ENCODE results near the gene ME3. TPM values are rescaled to one million over a fixed set of nuclear protein-coding genes. Genes with fewer than 3 reads are reported as not detected.

The ME3 gene
- total RNA-seq, 1 experiment from 2014 or later = 1.8 TPM

DNA sequence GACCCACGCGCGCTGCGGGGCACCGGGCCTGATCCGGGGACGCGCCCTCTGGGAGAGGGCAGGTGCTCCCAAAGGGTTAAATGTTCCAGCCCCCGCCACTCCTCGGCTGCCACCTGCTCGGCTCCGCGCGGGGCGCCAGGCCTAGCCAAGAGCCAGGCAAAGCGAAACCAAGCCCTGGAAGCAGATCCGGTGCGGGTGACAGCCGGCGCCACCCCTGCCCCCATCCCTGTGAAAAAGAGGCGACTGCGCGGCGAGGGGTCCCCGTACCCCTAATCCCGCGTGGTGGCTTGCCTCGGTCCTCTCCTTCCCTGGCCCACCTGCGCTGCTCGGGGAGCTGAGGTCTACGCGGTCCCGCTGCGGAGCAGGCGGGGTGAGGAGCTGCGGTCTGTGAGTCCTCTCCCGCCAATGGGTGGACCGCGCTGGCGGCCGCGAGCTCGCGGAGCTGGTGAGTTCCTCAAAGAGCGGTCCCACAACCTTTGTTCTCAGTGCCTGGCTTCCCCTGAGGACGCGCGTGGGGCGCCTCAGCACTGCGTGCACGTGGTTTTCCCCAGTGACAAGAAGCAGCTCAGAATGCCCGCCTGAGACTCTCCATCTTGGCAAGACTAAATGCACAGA lies at the start of gene ME3 (continued):
- TF ChIP-seq, protein P1, sequence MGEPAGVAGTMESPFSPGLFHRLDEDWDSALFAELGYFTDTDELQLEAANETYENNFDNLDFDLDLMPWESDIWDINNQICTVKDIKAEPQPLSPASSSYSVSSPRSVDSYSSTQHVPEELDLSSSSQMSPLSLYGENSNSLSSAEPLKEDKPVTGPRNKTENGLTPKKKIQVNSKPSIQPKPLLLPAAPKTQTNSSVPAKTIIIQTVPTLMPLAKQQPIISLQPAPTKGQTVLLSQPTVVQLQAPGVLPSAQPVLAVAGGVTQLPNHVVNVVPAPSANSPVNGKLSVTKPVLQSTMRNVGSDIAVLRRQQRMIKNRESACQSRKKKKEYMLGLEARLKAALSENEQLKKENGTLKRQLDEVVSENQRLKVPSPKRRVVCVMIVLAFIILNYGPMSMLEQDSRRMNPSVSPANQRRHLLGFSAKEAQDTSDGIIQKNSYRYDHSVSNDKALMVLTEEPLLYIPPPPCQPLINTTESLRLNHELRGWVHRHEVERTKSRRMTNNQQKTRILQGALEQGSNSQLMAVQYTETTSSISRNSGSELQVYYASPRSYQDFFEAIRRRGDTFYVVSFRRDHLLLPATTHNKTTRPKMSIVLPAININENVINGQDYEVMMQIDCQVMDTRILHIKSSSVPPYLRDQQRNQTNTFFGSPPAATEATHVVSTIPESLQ (CRISPR knock-in tag; IDR thresholded peaks at IDR 0.05) = no peak
- no peak for TF ChIP-seq RORB (CRISPR knock-in tag; IDR thresholded peaks at IDR 0.05)
- no peak for TF ChIP-seq RELA (CRISPR knock-in tag; IDR thresholded peaks at IDR 0.05; ENCODE audit: borderline replicate concordance)
- TF ChIP-seq PRRX2 (CRISPR knock-in tag; IDR thresholded peaks at IDR 0.05) = no peak
- TF ChIP-seq, protein P2, sequence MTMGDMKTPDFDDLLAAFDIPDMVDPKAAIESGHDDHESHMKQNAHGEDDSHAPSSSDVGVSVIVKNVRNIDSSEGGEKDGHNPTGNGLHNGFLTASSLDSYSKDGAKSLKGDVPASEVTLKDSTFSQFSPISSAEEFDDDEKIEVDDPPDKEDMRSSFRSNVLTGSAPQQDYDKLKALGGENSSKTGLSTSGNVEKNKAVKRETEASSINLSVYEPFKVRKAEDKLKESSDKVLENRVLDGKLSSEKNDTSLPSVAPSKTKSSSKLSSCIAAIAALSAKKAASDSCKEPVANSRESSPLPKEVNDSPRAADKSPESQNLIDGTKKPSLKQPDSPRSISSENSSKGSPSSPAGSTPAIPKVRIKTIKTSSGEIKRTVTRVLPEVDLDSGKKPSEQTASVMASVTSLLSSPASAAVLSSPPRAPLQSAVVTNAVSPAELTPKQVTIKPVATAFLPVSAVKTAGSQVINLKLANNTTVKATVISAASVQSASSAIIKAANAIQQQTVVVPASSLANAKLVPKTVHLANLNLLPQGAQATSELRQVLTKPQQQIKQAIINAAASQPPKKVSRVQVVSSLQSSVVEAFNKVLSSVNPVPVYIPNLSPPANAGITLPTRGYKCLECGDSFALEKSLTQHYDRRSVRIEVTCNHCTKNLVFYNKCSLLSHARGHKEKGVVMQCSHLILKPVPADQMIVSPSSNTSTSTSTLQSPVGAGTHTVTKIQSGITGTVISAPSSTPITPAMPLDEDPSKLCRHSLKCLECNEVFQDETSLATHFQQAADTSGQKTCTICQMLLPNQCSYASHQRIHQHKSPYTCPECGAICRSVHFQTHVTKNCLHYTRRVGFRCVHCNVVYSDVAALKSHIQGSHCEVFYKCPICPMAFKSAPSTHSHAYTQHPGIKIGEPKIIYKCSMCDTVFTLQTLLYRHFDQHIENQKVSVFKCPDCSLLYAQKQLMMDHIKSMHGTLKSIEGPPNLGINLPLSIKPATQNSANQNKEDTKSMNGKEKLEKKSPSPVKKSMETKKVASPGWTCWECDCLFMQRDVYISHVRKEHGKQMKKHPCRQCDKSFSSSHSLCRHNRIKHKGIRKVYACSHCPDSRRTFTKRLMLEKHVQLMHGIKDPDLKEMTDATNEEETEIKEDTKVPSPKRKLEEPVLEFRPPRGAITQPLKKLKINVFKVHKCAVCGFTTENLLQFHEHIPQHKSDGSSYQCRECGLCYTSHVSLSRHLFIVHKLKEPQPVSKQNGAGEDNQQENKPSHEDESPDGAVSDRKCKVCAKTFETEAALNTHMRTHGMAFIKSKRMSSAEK (CRISPR knock-in tag; IDR thresholded peaks at IDR 0.05; ENCODE audit: borderline replicate concordance) = no peak
- TF ChIP-seq, protein P3, sequence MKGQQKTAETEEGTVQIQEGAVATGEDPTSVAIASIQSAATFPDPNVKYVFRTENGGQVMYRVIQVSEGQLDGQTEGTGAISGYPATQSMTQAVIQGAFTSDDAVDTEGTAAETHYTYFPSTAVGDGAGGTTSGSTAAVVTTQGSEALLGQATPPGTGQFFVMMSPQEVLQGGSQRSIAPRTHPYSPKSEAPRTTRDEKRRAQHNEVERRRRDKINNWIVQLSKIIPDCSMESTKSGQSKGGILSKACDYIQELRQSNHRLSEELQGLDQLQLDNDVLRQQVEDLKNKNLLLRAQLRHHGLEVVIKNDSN (CRISPR knock-in tag; IDR thresholded peaks at IDR 0.05) = no peak
- TF ChIP-seq SMAD3 (CRISPR knock-in tag; IDR thresholded peaks at IDR 0.05; ENCODE audit: borderline replicate concordance) = no peak
- 0 out of 2 replicates have a peak, but pooled peaks have one; percentile 18 for TF ChIP-seq ZBTB21 (CRISPR knock-in tag; IDR thresholded peaks at IDR 0.05; ENCODE audit: borderline replicate concordance)
- no peak for TF ChIP-seq MYBL2 (CRISPR knock-in tag; IDR thresholded peaks at IDR 0.05)
- TF ChIP-seq, protein P4, sequence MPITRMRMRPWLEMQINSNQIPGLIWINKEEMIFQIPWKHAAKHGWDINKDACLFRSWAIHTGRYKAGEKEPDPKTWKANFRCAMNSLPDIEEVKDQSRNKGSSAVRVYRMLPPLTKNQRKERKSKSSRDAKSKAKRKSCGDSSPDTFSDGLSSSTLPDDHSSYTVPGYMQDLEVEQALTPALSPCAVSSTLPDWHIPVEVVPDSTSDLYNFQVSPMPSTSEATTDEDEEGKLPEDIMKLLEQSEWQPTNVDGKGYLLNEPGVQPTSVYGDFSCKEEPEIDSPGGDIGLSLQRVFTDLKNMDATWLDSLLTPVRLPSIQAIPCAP (CRISPR knock-in tag; IDR thresholded peaks at IDR 0.05) = peak; percentile 78; the same call in 1 of the 2 replicates
- TF ChIP-seq GTF2I (CRISPR knock-in tag; conservative IDR thresholded peaks at IDR 0.05) = no peak
- TF ChIP-seq, protein P5, sequence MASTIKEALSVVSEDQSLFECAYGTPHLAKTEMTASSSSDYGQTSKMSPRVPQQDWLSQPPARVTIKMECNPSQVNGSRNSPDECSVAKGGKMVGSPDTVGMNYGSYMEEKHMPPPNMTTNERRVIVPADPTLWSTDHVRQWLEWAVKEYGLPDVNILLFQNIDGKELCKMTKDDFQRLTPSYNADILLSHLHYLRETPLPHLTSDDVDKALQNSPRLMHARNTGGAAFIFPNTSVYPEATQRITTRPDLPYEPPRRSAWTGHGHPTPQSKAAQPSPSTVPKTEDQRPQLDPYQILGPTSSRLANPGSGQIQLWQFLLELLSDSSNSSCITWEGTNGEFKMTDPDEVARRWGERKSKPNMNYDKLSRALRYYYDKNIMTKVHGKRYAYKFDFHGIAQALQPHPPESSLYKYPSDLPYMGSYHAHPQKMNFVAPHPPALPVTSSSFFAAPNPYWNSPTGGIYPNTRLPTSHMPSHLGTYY (CRISPR knock-in tag; IDR thresholded peaks at IDR 0.05) = no peak
- TF ChIP-seq, protein P6, sequence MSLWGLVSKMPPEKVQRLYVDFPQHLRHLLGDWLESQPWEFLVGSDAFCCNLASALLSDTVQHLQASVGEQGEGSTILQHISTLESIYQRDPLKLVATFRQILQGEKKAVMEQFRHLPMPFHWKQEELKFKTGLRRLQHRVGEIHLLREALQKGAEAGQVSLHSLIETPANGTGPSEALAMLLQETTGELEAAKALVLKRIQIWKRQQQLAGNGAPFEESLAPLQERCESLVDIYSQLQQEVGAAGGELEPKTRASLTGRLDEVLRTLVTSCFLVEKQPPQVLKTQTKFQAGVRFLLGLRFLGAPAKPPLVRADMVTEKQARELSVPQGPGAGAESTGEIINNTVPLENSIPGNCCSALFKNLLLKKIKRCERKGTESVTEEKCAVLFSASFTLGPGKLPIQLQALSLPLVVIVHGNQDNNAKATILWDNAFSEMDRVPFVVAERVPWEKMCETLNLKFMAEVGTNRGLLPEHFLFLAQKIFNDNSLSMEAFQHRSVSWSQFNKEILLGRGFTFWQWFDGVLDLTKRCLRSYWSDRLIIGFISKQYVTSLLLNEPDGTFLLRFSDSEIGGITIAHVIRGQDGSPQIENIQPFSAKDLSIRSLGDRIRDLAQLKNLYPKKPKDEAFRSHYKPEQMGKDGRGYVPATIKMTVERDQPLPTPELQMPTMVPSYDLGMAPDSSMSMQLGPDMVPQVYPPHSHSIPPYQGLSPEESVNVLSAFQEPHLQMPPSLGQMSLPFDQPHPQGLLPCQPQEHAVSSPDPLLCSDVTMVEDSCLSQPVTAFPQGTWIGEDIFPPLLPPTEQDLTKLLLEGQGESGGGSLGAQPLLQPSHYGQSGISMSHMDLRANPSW (CRISPR knock-in tag; conservative IDR thresholded peaks at IDR 0.05; ENCODE audit: low read depth) = no peak
- no peak for TF ChIP-seq JUN (CRISPR knock-in tag; IDR thresholded peaks at IDR 0.05)
- TF ChIP-seq, protein P7, sequence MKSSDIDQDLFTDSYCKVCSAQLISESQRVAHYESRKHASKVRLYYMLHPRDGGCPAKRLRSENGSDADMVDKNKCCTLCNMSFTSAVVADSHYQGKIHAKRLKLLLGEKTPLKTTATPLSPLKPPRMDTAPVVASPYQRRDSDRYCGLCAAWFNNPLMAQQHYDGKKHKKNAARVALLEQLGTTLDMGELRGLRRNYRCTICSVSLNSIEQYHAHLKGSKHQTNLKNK (CRISPR knock-in tag; IDR thresholded peaks at IDR 0.05) = no peak
- TF ChIP-seq, protein P8, sequence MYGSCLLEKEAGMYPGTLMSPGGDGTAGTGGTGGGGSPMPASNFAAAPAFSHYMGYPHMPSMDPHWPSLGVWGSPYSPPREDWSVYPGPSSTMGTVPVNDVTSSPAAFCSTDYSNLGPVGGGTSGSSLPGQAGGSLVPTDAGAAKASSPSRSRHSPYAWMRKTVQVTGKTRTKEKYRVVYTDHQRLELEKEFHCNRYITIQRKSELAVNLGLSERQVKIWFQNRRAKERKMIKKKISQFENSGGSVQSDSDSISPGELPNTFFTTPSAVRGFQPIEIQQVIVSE (CRISPR knock-in tag; IDR thresholded peaks at IDR 0.05; ENCODE audit: borderline replicate concordance) = no peak
- no peak for TF ChIP-seq JAZF1 (CRISPR knock-in tag; IDR thresholded peaks at IDR 0.05)
- TF ChIP-seq TP53 (CRISPR knock-in tag; IDR thresholded peaks at IDR 0.05) = peak; percentile 41; the same call in 1 of the 2 replicates
- TF ChIP-seq, protein P9, sequence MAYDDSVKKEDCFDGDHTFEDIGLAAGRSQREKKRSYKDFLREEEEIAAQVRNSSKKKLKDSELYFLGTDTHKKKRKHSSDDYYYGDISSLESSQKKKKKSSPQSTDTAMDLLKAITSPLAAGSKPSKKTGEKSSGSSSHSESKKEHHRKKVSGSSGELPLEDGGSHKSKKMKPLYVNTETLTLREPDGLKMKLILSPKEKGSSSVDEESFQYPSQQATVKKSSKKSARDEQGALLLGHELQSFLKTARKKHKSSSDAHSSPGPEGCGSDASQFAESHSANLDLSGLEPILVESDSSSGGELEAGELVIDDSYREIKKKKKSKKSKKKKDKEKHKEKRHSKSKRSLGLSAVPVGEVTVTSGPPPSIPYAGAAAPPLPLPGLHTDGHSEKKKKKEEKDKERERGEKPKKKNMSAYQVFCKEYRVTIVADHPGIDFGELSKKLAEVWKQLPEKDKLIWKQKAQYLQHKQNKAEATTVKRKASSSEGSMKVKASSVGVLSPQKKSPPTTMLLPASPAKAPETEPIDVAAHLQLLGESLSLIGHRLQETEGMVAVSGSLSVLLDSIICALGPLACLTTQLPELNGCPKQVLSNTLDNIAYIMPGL (CRISPR knock-in tag; IDR thresholded peaks at IDR 0.05) = no peak; the same call in 1 of the 2 replicates
- TF ChIP-seq TEAD4 (CRISPR knock-in tag; IDR thresholded peaks at IDR 0.05) = 0 out of 2 replicates have a peak, but pooled peaks have one; percentile 52
- peak; percentile 78; the same call in 1 of the 2 replicates for TF ChIP-seq TEAD1 (CRISPR knock-in tag; IDR thresholded peaks at IDR 0.05)
- peak; percentile 55; the same call in 1 of the 2 replicates for TF ChIP-seq ZNF138 (CRISPR knock-in tag; conservative IDR thresholded peaks at IDR 0.05)
